Testis (tissue), 2 donors: ENCODE measurements around the gene PFKFB3.

Experiments
- POLR2A ChIP-seq: fragments of 450-650 bp; IDR thresholded peaks from one replicate; pipeline ENCODE4 v1.6.1; 2017; ENCODE audit warnings: antibody characterized with exemption, mild to moderate bottlenecking, moderate library complexity
- TF ChIP-seq, protein P1 (sequence below), 3 experiments: fragments of 450-650 bp in 2 of 3; fragments of 200-600 bp in 1 of 3; sonication (generic) in 1 of 3; IDR thresholded peaks; one replicate each; pipeline ENCODE4 v1.5.1; 2016 to 2019; ENCODE audit warnings: antibody characterized with exemption in 3 of 3, mild to moderate bottlenecking in 2 of 3, moderate library complexity in 1 of 3

DNA sequence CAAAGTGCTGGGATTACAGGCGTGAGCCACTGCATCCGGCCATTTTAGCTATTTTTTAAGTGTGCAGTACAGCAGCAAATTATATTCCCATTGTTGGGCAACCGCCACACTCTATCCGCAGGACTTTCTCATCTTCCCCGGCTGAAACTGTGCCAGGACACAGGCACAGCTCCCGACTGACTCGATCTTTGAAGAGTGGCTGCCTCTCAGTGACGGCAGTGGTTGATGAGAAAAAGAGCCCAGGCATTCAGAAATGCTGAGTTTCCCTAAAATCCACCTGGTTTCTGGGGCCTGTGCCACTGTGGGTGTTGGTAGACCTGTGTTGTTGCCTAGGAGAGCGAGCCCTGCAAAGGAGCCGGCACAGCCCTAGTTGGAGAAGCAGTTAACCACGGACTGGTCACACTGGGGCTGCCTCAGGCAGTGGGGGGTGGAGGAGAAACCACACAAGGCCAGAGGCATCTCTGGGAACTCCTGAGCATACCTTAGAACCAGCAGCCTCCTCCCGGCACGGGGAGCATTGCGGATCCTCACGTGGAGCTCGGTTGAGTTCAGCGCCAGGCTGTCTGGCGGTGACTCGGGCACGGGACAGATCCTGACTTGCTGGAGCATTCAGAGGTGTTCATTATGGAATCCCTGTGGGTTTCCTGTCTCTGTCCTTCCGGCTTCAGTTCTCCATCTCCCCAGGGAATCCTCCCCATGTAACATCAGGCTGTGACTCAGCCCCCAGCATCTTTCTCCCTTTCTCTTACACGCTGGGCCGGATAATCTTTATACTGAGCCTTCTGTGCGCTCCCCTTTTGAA, 16.2 kb downstream of the PFKFB3 start:
- TF ChIP-seq, protein P1, sequence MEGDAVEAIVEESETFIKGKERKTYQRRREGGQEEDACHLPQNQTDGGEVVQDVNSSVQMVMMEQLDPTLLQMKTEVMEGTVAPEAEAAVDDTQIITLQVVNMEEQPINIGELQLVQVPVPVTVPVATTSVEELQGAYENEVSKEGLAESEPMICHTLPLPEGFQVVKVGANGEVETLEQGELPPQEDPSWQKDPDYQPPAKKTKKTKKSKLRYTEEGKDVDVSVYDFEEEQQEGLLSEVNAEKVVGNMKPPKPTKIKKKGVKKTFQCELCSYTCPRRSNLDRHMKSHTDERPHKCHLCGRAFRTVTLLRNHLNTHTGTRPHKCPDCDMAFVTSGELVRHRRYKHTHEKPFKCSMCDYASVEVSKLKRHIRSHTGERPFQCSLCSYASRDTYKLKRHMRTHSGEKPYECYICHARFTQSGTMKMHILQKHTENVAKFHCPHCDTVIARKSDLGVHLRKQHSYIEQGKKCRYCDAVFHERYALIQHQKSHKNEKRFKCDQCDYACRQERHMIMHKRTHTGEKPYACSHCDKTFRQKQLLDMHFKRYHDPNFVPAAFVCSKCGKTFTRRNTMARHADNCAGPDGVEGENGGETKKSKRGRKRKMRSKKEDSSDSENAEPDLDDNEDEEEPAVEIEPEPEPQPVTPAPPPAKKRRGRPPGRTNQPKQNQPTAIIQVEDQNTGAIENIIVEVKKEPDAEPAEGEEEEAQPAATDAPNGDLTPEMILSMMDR (IDR thresholded peaks at IDR 0.05) = no peak
- TF ChIP-seq POLR2A = no peak
